Germinal center (tissue), 1 donor: ENCODE measurements around the gene YPEL4.
A peak's percentile ranks its signal among the peaks of the same experiment; 100 is the strongest.

Experiments used
- DNase-seq: peaks from one replicate; pipeline ENCODE4 v3.0.0; 2012; ENCODE audit warnings: mixed read lengths, low spot score

Gene YPEL4

DNA sequence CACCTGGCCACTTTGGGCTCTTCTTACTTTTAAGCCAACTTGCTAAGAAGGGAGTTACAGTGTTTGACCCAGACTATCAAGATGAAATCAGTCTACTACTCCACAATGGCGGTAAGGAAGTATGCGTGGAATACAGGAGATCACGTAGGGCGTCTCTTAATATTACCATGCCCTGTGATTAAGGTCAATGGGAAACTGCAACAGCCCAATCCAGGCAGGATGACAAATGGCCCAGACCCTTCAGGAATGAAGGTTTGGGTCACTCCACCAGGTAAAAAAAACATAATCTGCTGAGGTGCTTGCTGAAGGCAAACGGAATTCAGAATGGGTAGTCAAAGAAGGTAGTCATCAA lies 1.0 kb upstream of the YPEL4 start:
- DNase-seq = no peak

DNA sequence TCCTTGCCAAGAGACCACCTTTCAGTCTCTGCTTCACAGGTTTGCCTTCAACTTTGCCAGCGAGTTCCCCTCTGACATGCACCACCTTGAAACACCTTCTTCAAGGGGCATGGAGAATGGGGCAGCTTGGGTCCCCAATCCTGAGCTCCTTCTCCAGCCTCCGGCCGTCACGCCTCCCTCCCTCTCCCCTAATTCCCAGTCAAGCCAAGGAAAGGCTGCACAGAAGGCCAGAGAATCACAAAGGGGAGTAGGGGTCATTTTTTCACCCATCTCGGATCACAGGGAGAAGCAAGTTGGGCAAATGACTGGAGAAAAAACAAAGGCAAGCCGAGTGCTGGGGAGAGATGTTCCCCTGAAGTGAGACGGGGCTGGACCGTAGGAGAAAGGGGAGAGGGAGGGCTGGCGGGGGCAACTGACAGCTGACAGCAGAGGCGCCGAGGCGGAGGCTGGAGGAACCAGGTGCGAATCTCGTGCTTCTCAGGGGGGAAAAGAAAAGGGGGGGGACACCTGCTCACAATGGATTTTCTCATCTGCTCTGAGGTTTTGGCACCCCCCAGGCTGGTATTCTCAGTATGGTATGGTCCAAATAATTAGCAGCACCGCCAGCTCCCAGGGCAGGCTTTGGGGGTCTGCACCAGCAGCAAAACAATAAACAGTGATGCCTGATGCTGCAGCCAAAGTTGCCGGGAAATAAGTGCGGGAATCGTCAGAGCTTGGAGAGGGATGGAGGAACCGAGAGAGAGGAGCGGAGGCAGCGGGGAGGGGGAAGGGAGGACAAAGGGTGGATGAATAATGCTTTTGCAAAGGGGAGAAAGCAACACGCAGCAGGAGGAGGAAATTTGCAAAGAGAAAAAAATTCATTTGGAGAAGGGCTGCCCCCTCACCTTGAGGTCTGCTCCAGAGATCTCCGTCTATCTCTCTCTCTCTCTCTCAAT lies 644 bp downstream of the YPEL4 start:
- no peak for DNase-seq

DNA sequence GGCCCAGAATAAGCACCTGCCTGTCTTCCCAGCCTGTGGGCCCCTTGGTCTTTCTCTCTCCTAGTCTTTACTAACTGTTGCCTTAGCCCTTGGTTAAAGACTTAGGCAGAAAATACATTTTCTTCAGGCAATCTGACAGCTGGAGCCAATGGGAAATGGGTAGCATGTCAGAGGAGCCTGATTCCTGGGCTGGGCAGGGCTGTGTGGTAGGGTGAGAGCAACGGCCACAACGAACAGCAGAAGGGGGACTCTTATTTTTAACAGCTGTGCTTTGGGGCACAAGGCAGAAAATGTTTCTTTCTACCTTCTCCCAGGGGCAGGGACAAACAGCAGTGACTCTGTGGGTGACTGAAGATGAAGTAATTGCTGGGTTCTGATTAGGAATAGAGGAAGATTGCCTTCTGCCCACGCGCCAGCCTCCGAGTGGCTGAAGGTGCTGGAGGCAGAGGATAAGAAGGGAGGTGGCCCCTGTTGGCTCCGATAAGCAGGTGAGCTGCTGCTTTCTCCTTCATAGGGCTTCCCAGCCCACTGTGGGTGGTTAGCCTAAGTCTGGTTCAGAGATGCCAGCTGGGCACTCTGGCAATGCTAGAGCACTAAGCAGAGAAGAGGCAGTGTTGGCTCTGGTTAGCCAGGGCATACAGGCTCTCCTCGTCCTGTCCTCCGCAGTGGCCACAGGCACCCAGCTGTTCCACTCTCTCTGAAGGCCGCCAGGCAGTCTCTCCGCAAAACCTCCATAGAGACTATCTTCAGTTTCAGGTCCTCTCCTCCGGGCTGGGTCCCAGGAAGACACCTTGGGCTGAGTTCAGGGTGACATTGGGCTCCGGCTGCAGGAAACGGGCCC lies 1.5 kb downstream of the YPEL4 start:
- DNase-seq = no peak

DNA sequence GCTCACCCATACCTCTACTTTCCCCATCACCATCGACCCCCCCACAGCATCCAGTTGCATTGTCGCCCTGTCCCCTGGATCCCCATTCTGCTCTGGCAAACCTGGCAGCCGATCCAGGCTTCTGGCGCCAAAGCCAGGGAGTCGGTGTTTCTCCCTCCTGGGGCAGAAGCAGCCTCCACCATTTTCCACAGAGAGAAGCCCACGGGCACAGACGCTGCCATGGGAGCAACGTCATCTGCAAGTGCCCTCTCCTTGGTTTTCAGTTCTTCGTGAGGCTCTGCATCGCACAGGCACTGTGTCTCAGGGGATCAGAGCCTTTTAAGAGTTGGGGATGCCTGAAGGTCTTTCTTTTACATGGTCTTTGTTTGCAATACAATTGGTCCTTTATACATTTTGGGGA lies 2.3 kb downstream of the YPEL4 start:
- DNase-seq = no peak

DNA sequence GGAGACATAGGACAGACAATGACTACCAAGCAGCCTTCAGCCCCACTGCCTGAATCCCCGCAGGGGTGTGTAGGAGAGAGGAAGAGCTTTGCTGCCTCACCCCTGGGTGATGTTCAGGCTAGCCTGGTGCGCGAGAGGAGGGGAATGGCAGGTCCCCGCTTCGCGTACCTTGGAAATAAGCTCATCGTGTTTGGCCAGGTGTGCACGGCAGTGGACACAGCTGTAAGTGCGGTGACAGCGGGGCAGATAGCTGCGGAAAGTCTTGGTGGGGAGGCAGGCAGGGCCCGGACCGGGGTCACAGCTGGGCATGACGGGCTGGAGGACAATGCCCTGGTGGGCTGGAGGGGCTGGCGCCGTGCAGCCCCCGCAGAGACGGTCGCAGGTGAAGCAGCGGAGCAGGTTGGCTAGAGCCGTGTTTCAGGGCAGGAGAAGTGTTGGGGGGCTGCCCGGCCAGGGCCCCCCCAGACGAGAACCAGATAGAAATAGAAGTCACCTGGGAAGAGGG lies 2.9 kb downstream of the YPEL4 start:
- no peak for DNase-seq

DNA sequence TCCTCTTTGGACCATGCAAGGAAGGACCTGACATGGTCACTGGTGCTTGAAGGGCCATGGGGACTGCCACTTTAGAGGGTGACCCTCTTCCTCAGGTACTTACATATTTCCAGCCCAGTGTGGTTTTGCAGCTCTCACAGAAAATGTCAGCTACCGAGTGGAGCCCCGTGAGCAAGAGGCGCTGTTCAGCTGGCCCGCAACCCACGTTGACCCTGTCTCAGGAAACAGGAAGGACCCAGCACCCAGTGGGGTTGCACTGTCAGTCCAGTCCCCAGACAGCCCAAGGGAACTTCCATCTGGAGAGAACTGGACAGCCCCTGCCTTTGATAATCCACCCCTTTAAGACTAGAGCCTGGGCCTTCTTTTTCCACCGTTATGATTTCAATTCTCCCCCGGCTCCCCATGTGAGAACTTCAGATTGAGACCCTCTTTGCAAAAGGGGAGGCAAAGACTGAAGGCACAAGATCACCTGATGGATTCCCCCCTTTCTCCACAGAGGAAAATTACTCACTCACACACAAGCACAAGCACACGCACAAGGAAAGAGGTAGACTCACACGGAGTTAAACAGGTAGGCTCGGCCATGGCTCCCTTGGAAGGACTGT lies 3.4 kb downstream of the YPEL4 start:
- no peak for DNase-seq

DNA sequence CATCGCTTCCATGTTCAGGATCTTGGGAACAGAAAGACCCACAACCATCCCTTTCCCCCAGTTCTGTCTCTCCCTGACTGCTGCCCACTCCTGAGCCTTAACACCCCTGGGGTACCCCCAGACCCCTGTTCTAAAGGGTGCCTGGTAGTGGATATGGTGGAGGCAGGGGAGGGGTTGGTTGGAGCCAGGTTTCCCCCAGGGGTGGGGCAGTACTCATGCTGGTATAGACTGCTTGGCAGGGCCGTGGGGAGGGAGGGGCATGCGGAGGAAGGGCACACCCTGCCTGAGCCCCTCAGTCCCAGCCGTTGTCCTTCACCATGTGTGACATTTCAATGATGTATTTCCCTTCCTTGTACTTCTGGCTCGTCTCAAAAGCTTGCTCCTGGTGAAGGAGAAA lies 4.0 kb downstream of the YPEL4 start:
- no peak for DNase-seq

DNA sequence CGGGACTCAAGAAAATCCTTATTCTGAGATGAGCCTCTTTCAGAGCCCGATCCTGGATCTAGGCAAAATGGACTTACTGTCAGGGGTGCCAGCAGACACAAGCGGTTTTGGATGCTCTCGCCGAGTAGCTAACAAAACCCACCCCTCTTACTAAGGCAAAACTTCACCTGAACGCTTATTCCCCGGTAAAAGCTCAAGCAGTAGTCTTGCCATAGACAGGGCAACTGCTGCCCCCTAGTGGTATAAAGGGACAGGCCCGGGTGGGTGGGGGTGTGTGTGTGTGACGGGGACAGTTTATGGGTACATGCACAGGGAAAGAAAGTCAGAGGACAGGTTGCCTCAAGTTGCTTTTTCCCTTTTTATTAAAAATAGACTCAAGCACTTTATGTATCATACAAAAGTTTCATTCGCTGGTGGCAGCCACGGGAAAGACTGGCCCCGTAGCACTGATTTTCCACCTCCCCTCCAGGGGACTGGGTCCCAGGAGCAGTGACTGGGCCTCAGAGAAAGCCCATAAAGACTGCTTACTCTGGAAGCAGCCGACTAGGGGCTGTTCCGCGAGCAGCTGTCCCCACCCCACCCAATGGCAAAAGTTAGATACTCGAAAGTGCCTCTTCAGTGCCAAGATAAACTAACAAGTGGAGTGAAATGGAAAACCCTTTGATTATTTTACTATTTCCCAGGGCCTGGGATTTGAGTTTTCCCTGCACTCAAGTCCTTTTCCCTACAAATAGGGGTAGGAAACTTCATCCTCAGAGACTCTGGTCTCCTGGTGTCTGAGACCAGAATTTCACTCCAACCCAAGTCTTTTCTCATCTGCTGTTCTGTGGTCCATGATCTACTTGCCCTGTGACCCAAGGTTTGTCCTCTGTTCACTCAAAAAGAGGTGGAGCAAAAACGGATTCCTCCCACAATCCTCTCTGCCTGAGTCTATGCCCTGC lies 4.7 kb downstream of the YPEL4 start:
- DNase-seq = peak; percentile 86

DNA sequence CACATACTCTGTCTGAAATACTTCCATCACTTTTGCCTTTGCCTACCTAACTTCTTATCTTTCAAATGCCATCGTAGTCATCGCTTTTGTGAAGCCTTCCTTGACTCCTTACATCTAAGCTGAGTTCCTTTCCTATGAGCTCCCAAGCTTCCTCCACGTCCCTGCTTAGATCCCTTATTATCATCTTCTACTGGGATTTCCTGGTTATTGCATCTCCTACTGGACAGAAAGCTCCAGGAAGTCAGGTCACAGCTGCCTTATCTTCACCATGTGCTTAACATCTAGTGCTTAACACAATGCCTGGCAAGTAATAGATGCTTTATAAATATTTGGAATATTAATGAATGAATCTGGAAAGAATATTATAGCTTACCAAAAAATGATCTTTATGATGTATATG lies 5.9 kb downstream of the YPEL4 start:
- DNase-seq = no peak

DNA sequence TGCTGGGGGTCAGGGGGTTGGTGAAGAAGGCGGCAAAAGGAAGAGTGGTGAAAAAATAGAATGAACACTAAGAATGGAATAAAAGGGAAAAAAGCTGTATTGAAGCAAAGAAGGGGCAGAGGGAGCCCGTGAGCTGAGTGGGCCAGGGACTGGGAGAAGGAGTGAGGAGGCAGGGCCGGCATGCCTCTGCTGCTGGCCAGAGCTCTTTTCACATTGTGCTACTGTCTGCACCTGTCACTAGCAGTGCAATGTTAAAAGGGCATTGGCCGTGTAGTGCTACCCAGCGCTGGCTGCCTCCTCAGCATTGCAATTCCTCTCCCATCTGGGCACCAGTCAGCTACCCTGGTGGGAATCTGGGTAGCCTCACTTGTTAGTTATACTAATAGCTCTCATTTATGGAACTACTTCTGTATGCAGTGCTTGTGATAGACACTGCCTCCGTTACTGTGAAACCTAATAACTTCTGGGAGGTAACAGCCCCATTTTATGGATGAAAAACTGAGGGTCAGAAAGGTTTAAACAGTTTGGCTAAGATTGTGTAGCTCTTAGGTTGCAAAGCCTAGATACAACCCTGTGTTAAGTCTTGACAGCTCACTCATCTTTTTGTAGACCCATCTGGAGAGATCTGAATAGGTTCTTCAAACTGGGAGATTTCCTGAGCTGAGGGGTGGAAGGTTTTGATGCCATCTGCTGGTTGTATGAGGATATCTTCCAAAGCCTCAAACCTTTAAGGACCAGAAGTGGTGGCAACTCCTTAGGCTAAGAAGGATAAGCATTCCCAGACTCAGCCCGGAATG lies 8.5 kb downstream of the YPEL4 start:
- DNase-seq = no peak

DNA sequence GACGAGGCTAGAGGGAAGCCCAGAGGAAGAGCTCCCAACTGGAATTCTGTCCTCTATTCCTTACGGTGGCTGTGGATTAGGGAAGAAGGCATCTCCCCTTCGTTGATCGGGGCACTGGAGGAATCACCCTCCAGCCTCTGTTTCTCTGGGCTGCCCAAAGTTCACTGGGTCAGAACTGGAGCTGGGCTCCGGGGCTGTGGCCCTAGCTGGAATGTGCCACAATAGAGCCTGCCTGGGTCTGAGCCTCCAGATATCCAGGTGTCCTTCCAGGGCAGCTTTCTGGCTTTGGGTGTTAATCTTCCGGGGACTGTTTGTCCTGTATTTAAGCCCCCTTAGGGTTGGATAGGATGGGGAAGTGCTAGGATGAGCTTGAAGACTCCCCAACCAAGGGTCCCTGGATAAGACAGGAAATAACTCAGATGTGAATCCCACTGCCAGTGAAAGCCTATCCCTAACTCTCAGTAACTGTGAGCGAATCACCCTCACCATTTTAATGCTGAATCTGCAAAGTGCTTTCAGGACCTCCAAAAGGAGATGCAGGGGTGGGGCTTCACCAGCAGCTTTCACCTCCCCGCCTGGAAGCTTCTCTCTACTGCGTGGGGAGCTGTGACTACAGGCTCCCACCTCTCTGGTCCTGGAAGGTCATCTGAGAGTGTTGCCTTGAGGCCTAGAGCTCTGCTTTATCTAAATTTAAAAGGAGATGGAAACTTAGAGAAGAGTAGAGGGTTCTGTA lies 9.5 kb downstream of the YPEL4 start:
- no peak for DNase-seq

DNA sequence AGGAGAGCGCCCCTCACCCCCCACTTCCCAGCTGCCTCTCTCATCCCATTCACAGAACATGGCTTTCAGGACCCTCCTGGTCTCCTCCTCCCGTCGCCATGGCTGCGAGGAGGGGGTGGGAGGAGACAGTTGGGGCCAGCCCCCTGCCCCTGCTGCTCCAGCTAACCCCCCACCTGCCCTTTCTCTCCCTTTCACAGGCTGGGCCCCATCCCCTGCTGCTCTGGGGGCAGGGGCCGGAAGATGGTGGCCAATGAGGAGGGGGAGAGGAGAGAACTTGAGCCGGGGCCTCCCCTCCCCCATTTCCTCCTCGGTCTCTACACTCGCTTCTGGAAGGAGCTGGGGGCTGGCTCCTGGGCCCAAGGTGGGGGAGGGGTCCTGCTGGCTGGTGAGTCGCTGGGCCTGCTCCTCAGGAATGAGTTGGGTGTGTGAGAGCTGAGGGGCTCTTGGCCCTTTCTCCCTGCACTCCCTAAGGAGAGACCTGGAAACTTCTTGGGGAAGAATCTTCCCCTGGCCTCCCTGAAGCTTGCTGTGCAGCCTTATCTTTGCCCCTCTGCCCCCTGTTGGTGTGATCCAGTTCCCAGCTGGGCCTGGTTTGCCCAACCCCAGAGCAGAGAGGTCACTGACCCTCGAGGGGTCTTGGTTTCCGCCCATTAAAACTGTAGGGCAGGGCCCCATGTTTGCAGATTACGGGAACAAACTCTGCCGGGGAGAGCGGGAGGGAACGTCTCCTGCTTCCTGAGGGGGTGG lies 10.2 kb downstream of the YPEL4 start:
- no peak for DNase-seq

DNA sequence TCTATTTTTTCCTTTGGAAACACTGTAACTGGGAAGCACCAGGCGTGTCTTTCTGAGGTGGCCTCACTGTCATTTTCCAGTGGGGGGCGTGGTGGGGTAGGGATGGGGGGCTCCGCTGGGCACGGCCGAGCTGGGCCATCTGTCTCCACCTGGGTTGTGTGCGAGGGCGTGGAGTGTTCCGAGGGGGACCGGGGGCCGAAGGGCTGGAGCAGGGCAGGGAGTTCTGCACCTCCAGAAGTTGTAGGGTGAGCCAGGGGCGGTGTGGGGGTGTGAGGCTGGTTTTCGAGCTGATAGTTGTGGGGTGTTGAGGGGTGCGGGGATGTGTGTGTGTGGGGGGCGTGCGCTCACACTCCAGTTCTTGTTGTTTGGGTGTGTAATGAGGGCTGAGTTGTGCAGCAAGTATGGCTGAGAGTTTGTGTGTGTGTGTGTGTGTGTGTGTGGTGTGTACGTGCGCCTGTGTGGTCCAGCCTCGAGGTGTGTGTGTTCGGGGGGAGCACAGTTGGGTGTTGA lies 10.8 kb downstream of the YPEL4 start:
- no peak for DNase-seq

DNA sequence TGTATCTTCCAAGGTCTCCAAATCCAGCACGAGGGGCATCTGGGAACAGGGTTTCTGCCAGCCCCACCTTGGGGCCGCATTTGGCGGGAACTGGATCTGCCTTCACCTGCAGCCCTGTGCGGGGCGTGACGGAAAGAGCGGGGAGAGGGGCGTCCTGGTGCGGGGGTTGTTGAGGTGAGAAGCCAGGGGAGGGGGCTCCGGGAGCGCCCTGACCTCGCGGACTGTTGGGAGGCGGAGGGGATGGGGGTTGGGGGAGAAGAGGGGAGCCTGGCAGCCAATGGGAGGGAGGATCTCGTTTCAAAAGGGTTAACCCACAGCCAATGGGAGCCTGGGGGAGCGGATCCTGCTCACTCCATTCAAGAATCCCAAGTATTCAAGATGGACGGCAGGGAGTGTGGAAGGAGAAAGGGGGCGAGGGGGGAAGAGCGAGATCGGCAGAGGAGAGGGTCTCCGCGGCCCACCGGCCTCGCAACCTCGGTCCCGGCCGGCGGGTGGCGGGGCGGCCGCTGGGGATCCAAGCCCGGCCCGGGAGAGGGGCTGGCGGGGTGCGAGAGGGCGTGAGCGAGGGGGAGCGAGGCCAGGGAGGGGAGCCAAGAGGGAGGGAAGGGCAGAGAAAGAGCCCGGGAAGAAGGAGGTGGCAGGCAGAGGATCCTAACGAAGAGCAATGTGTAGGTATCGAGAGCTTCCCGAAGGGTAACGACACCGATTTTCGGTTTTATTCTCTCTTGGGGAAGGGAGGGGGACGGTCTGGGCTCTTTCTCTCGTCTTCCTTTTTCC lies 11.5 kb downstream of the YPEL4 start:
- no peak for DNase-seq

DNA sequence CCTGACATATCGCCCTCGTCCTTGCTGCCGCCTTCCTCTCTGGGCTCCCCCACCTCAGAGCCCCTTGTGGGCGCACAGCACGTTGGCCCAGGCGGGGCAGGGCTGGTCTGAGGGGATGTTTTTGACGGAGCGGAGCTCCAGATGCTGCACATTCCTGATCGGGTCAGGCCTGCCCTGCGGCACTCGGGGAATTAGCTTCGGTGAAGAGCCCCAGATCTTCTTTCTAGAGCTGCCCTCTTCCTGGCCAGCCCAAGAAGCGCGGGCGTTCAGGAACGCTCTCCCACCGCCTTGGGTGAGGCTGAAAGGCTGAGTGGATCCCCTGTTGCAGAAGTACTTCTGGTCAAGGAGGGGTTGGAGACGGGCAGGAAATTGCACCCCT lies 12.1 kb downstream of the YPEL4 start:
- DNase-seq = no peak

DNA sequence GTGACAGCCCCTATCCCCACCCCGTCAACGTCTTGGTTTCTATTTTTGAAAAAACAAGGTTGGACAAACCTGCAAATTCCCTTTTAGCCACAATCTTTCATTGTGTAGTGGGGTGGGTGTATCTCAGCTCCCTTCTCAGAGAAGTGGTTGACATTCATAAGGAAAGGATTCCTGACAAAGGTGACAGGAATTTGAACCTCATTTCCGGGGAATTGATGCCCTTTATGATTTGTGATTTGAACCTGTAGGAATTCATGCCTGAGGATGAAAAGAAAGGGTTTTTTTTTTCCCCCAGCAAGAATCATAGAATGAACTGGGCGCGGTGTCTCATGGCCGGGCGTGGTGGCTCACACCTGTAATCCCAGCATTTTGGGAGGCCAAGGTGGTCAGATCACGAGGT lies 14.5 kb downstream of the YPEL4 start:
- no peak for DNase-seq

DNA sequence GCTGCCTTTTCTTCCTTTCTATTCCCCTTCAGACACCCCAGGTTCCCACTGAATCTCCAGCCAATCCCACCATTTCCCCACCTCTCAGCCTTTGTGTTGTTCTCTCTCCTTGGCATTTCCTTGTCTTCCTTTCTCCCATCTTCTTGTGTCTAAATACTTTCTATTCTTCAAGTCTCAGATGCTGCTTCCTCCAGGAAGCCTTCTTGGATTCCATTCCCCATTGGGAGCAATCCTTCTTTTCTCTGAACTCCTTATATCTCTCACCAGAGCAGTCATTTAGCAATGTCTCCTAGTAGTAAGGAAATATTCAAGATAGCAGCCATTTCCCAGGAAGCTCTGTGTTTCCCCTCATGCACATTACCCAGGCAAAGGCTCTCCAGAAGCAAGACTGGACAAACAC lies 15.4 kb downstream of the YPEL4 start:
- DNase-seq = no peak

DNA sequence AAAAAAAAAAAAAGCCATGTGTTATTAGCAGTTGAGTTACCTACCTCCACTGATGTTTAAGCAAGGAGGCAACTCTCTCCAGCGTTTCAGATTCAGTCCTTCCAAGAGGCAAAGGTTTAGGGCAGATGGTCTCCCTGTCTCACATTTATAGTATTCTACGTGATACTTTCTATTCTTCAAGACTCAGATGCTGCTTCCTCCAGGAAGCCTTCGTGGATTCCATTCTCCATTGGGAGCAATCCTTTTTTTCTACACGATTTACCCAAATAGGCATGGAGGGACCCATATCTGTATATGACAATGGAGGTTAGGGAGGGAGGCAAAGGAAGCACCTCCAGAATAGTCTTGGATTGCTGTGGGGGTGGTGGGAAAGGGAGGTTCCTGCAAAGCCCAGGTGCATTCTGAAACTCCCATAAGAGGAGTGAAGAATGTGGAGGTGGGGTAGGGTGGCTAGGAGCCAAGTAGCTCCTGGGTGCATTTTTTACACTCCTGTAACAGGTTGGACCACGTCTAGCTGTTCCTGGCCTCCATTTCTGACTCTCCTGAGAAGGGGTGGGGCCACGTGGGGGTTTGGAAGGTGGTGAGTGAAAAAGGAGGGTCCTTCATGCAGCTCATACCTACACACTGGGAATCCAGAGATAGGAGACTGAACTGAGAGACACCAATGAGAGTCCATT lies 16.2 kb downstream of the YPEL4 start:
- no peak for DNase-seq
